GM12873 (cell line): ENCODE measurements around the gene MYO1F.
A peak's percentile ranks its signal among the peaks of the same experiment; 100 is the strongest.

Experiments
- TF ChIP-seq, protein P1 (sequence below): IDR thresholded peaks from 2 replicates; pipeline ENCODE4 v1.5.1; 2012; ENCODE audit warnings: low read depth, mild to moderate bottlenecking, moderate library complexity, low read length, control low read depth; ENCODE audit not compliant: insufficient read depth; ENCODE audit errors: missing control alignments

The MYO1F gene

DNA sequence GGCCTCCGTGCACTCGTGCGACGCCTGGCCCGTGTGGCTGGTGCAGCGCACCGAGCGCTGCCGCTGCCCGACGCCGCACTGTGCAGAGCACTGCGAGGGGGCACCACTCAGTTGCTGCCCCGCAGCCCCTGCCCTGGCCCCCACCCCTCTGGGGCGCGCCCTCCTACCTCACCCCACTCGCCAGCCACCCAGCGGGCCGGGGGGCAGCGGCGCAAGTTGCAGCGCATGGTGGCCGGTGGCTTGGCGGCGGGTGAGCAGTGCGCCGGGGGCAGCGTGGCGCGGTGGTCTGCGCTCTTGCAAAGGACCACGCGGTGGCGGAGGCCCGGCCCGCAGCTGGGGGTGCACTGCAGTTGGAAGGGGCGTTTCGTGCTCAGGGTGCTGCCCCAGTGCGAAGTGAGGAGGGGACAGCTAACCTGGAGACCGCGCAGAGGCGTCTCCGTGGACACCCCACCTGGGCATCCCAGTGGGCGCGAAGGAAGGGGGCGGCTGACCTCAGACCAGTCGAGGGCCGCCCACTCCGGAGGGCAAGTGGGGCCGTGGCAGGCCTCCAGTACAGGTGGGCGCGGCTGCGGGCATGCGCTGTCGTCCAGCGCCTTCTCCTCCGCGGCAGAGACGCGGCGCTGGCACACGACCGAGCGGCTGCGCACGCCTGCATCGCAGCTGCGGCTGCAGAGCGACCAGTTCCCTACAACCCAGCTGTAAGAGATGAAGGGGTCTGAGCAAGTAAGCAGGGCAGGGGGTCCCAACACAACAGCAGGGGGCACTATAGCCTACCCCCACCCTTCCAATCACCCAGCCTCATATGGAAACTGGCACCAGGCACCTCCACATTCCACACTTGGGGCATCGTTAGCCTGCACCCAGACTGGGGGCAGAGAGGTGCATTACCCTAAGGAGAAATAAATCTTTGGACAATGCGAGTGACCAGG, 8.0 kb upstream of the MYO1F start:
- TF ChIP-seq, protein P1, sequence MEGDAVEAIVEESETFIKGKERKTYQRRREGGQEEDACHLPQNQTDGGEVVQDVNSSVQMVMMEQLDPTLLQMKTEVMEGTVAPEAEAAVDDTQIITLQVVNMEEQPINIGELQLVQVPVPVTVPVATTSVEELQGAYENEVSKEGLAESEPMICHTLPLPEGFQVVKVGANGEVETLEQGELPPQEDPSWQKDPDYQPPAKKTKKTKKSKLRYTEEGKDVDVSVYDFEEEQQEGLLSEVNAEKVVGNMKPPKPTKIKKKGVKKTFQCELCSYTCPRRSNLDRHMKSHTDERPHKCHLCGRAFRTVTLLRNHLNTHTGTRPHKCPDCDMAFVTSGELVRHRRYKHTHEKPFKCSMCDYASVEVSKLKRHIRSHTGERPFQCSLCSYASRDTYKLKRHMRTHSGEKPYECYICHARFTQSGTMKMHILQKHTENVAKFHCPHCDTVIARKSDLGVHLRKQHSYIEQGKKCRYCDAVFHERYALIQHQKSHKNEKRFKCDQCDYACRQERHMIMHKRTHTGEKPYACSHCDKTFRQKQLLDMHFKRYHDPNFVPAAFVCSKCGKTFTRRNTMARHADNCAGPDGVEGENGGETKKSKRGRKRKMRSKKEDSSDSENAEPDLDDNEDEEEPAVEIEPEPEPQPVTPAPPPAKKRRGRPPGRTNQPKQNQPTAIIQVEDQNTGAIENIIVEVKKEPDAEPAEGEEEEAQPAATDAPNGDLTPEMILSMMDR, result no peak

DNA sequence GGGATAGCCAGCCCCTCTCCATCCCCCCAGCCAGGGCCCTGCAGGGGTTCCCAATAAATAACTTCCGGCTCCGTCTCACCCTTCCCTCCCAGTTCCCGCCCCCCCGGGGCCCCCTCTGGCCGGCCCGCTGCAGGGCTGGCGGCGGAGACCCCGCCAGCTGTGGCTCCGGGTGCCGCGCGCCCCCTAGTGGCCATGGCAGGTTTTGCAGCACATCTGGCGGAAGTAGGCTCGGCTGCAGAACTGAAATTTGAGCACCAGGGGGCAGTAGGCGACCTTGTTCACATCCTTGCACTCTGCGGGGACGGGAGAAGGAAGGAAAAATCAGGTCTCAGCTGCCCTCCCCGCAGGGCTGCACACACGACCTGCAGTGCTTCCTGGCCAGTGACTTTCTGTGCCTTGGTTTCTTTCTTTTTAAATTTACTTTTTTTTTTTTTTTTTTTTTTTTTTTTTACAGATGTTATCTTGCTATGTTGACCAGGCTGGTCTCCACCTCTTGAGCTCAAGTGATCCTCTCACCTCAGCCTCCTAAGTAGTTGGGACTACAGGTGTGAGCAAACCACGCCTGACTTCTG, 3.6 kb upstream of the MYO1F start:
- TF ChIP-seq, protein P1, result peak; percentile 98

DNA sequence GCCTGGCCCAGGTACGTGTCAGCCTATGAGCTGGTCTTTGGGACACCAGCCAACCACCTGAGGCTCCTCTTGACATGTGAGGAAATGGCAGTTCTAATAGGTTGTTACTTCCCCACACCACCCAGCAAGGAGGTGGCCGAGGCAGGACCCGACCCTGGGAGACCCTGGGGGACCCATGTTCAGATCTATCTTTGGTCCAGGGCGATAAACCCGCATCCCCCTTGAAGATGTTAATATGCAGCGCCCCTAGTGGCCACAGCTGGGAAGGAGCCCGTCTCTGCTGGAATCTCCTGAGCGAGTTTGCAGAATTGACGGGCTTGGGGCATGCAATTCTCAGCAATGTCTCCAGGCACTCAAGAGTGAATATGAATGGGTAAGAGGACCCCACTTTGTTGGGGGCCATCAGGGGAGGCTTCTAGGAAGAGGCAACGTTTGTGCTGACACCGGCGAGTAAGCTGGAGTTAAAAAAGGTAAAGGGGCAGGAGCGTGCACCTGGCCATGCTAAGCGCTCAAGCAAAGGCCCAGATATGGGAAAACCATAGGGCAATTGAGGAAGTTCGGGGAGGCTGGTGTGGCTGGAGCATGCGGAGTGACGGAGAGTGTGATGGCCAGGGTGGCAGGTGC, 1.5 kb upstream of the MYO1F start:
- TF ChIP-seq, protein P1, result peak; percentile 93

DNA sequence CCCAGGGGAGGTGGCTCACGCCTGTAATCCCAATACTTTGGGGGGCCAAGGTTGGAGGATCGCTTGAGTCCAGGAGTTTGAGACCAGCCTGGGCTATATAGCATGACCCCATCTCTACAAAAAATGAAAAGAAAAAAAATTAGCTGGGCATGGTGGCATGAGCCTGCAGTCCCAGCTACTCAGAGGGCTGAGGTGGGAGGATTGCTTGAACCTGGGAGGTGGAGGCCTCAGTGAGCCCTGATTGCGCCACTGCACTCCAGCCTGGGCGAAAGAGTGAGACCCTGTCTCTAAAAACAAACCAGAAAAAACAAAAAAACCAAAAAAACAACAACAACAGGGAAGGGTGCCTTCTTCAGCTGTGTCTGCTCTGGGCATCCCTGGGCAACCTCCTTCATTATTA, 499 bp upstream of the MYO1F start:
- TF ChIP-seq, protein P1, result no peak

DNA sequence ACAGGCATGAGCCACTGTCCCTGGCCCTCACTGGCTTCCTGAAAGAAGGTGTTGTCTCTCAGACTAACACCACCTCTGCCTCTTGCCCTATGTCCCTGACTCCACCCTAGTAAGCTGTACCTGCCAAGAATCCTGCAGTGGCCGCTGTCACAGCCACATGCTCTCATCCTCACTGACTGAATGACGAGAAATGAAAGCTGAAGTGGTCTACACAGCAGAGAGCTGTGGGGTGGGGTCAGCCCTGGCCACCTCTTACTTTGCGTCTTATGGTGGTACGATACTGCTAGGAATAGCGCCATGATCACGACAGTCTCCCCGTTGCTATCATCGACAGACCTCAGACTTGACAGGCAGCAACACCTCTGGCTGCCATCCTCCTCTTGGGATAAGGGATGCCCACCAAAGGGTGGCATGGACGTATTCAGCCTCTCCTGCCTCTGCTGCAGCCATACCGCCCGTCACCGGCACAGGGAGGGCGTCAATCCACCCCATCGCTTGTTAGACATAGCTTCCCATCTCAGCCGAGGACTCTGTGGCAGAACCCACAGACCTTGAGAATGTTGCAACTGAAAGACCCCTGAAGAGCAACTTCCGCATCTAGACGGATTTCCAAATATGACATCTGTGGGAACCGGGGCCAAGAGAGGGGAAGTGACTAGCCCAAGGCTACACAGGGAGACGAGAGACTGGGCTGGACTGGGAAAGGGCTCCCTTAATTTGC, 809 bp downstream of the MYO1F start:
- TF ChIP-seq, protein P1, result peak; percentile 15

DNA sequence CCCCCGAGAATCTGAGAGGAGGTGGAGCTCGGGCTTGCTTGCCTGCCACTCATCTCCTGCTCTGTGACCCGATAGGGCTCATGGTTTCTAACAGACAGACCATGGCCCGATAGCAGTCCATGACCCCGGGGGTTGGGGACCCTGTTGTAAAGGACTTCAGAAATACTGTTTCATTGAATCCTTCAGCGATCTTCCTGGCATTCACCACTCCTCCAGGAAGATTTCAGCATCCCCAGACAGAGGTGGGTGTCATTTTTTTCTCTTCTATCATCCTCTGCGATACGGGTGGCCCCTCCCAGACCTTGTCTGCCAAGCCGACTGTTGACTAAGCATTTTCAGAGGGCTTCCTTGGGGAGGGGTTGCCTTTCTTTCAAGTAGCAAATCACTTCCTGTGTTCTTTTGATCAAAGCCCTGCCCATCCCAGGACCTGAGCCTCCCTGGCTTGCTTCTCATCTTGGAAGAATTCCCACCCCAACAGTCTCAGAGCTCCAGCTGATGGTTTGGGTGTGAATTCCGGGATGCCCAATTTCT, 1.7 kb downstream of the MYO1F start:
- TF ChIP-seq, protein P1, result no peak
